Measurements from ENCODE around the gene SMPDL3A. TPM values are rescaled to one million over a fixed set of nuclear protein-coding genes. Genes with fewer than 3 reads are reported as not detected.

The SMPDL3A gene
- total RNA-seq, 1 donor from 2014 or later: 19.6 TPM

GRCh38 chr6:122790028-122790422, 967 bp downstream of the SMPDL3A start:
- H3K9me3 ChIP-seq: no peaks in the 10 kb centered on the region
- intact Hi-C loops (cut with DNase I): no loop called here
- H3K4me3 ChIP-seq: peak overlapping the region; percentile 68
- DNase-seq (peak; percentile 64), ATAC-seq (peak; percentile 50)
- no peaks in the 10 kb centered on the region for H3K27me3 ChIP-seq
- H3K36me3 ChIP-seq: no peaks in the 10 kb centered on the region
- peaks cover 20% of the 10 kb centered on the region for H3K4me1 ChIP-seq
- H3K27ac ChIP-seq: peak overlapping the region; percentile 92
- no peak for TF ChIP-seq CTCF (IDR thresholded peaks at IDR 0.05)

DNA sequence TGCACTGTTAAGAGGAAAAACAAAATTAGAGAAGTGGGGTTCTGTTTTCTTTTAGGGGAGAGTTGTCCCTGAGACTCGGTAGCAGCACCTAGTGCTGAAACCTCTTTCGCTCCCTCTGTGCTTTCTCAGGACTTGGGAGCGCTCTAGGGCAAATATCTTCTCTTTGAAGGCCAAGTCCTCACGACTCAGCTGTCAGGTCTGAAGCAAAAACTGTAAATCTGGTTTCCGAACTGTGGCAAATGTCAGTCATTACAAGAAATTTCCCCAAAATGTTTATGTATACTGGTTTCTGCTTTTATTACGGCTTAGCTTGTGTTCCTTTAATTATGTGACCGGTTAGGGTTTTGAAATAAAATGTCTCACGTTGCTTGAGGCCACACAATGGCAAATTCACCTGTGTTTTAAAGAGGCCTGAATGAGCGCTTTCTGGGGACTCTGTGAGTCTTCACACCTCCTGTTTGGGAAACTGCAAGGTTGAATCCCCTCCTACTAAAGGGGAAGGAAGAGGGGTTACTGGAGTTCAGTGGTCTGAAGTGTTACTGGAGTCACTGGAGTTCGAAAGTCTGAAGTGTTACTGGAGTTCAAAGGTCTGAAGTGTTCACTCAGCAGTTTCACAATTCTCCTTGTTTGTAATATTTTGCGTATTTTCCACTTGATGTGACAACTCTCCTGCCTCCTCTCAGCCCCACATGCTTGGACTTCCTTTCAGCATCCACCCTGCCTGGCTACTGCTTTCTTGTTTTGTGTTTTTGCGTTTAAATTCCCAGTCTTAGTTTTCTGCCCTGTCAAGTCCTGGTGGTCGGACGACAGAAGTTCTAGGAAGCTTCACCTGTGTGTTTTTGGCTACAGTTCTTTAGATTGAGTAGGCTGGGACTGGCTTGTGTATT, 1.6 kb downstream of the SMPDL3A start:
- peak; percentile 54 for ATAC-seq
- no peak for DNase-seq
- no peaks in the 10 kb centered on the region for H3K36me3 ChIP-seq
- intact Hi-C loops (cut with DNase I): no loop called here
- no peaks in the 10 kb centered on the region for H3K9me3 ChIP-seq
- peak overlapping the region; percentile 92 for H3K27ac ChIP-seq
- TF ChIP-seq CTCF (IDR thresholded peaks at IDR 0.05): no peak
- H3K27me3 ChIP-seq: no peaks in the 10 kb centered on the region
- H3K4me1 ChIP-seq: peaks cover 20% of the 10 kb centered on the region
- peak overlapping the region; percentile 68 for H3K4me3 ChIP-seq

GRCh38 chr6:122791310-122791679, 2.2 kb downstream of the SMPDL3A start:
- no peak for TF ChIP-seq CTCF (IDR thresholded peaks at IDR 0.05)
- no peak for ATAC-seq
- intact Hi-C loops (cut with DNase I): no loop called here

DNA sequence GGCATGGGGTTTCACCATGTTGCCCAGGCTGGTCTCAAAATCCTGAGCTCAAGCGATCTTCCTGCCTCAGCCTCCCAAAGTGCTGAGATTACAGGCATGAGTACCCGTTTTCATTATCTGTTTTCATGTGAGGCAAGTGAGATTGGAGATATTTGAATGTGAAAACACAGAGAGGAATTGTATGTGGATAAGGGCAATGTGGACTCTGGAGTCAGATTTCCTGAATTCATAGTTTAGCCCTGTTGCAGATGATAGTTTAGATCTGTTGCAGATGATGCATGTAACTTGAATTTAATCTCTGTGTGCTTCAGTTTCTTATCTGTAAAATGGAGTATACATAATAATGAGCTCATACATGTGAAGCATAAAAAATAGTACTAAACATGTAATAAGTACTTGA, 3.7 kb downstream of the SMPDL3A start:
- H3K27ac ChIP-seq: no peak overlapping the region
- no peaks in the 10 kb centered on the region for H3K27me3 ChIP-seq
- peaks cover 20% of the 10 kb centered on the region for H3K4me1 ChIP-seq

More at GRCh38 chr6:122791310-122791679, 2.2 kb downstream of the SMPDL3A start:
- H3K27ac ChIP-seq: peak overlapping the region; percentile 92
- H3K36me3 ChIP-seq: no peaks in the 10 kb centered on the region
- no peak for DNase-seq
- H3K9me3 ChIP-seq: no peaks in the 10 kb centered on the region
- no peaks in the 10 kb centered on the region for H3K27me3 ChIP-seq
- H3K4me1 ChIP-seq: peaks cover 20% of the 10 kb centered on the region
- H3K4me3 ChIP-seq: peak overlapping the region; percentile 68

GRCh38 chr6:122797537-122797936, 8.5 kb downstream of the SMPDL3A start:
- no peaks in the 10 kb centered on the region for H3K4me1 ChIP-seq
- no peaks in the 10 kb centered on the region for H3K9me3 ChIP-seq
- DNase-seq (no peak), ATAC-seq (no peak)
- no peak for TF ChIP-seq CTCF (IDR thresholded peaks at IDR 0.05)
- no peak overlapping the region for H3K4me3 ChIP-seq
- H3K27me3 ChIP-seq: no peaks in the 10 kb centered on the region
- peaks cover 6% of the 10 kb centered on the region for H3K36me3 ChIP-seq
- no peak overlapping the region for H3K27ac ChIP-seq
- intact Hi-C loops (cut with DNase I): no loop called here

More for the DNA sequence above, 3.7 kb downstream of the SMPDL3A start:
- Histone ChIP-seq H3K36me3 (peaks cover 5% of the 10 kb centered on the region), H3K4me3 (no peak overlapping the region), H3K9me3 (no peaks in the 10 kb centered on the region)
- intact Hi-C loops (cut with DNase I): no loop called here
- TF ChIP-seq CTCF (IDR thresholded peaks at IDR 0.05): no peak
- no peak for ATAC-seq
- no peak for DNase-seq
